ENCODE results near the gene CARMIL1. TPM values are rescaled to one million over a fixed set of nuclear protein-coding genes. Genes with fewer than 3 reads are reported as not detected.

Gene CARMIL1
- total RNA-seq, 1 donor from 2014 or later = 15.7 TPM

GRCh38 chr6:25472906-25473305 is 193.7 kb downstream of the CARMIL1 start:
- Mint-ChIP-seq H3K4me3 (no peak overlapping the region), H3K27me3 (ENCODE audit: low read depth) (no peaks in the 10 kb centered on the region), H3K36me3 (peaks cover 11% of the 10 kb centered on the region), H3K27ac (no peak overlapping the region), H3K4me1 (no peaks in the 10 kb centered on the region), H3K9me3 (no peaks in the 10 kb centered on the region)
- TF ChIP-seq CTCF (IDR thresholded peaks at IDR 0.05; ENCODE audit: unreplicated experiment) = no peak
- no peak for DNase-seq (ENCODE audit: low spot score in 2 of 2, unreplicated experiment in 2 of 2)

- H3K9me3 Mint-ChIP-seq = no peaks in the 10 kb centered on the region
- H3K4me3 Mint-ChIP-seq = no peak overlapping the region
- H3K36me3 Mint-ChIP-seq = peaks cover 11% of the 10 kb centered on the region
- DNase-seq (ENCODE audit: low spot score in 2 of 2, unreplicated experiment in 2 of 2) = no peak
- no peak for TF ChIP-seq CTCF (IDR thresholded peaks at IDR 0.05; ENCODE audit: unreplicated experiment)
- no peaks in the 10 kb centered on the region for H3K27me3 Mint-ChIP-seq (ENCODE audit: low read depth)
- H3K4me1 Mint-ChIP-seq = no peaks in the 10 kb centered on the region
- H3K27ac Mint-ChIP-seq = no peak overlapping the region
Measured at GRCh38 chr6:25473447-25473846, 194.3 kb downstream of the CARMIL1 start.

GRCh38 chr6:25476126-25476525 is 197.0 kb downstream of the CARMIL1 start:
- H3K27me3 Mint-ChIP-seq (ENCODE audit: low read depth) = no peaks in the 10 kb centered on the region
- TF ChIP-seq CTCF (IDR thresholded peaks at IDR 0.05; ENCODE audit: unreplicated experiment) = no peak
- H3K4me1 Mint-ChIP-seq = no peaks in the 10 kb centered on the region
- H3K27ac Mint-ChIP-seq = no peak overlapping the region
- no peaks in the 10 kb centered on the region for H3K9me3 Mint-ChIP-seq
- H3K4me3 Mint-ChIP-seq = no peak overlapping the region
- peaks cover 12% of the 10 kb centered on the region for H3K36me3 Mint-ChIP-seq
- no peak for DNase-seq (ENCODE audit: low spot score in 2 of 2, unreplicated experiment in 2 of 2)

DNA sequence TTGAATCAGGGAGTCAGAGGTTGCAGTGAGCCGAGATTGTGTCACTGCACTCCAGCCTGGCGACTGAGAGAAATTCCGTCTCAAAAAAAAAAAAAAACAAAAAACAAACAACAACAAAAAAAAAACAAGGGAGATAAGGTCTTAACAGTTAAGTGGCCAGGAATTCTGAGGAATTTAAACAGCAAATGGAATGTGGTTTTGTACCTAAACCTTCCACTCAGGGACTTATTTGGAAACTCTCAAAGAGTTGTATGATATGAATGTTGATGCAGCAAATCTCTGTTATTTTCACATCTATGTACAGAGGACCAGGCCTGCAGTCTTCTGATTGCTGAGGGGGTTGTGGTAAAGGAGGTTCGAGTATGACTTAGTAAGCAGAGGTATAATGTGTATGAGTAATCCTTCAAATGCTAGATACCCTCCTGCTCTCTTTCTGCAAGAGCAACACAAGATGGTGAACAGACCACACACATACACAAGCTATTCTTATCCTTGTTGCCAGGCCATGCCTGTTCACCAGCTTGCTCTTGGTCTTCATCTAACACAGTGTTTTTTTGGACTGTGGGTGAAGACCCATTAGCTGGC is 197.9 kb downstream of the CARMIL1 start:
- TF ChIP-seq CTCF (IDR thresholded peaks at IDR 0.05; ENCODE audit: unreplicated experiment) = no peak
- peaks cover 12% of the 10 kb centered on the region for H3K36me3 Mint-ChIP-seq
- no peak overlapping the region for H3K4me3 Mint-ChIP-seq
- no peak overlapping the region for H3K27ac Mint-ChIP-seq
- H3K27me3 Mint-ChIP-seq (ENCODE audit: low read depth) = no peaks in the 10 kb centered on the region
- no peaks in the 10 kb centered on the region for H3K9me3 Mint-ChIP-seq
- H3K4me1 Mint-ChIP-seq = peaks cover 2% of the 10 kb centered on the region
- no peak for DNase-seq (ENCODE audit: low spot score in 2 of 2, unreplicated experiment in 2 of 2)

DNA sequence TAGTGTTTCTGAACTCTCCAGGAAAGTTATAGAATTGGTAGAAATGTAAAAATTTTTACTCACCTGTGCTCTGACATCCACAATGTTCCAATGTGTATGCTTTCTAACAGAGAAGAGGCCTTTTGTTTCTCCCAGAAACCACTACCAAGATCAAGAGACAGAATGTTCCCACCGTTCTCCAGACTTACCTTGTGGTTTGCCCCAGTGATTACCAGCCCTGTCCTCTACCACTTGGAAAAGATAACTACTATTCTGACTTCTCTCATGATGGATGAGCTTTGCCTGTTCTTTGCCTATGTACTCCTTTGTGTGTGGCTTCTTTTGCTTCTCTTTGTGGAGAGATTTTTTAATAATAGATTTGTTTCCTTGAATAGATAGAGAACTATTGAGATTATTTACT is 199.8 kb downstream of the CARMIL1 start:
- H3K27ac Mint-ChIP-seq = no peak overlapping the region
- no peak overlapping the region for H3K4me3 Mint-ChIP-seq
- peaks cover 14% of the 10 kb centered on the region for H3K4me1 Mint-ChIP-seq
- DNase-seq (ENCODE audit: low spot score in 2 of 2, unreplicated experiment in 2 of 2) = no peak
- H3K27me3 Mint-ChIP-seq (ENCODE audit: low read depth) = no peaks in the 10 kb centered on the region
- H3K9me3 Mint-ChIP-seq = no peaks in the 10 kb centered on the region
- TF ChIP-seq CTCF (IDR thresholded peaks at IDR 0.05; ENCODE audit: unreplicated experiment) = no peak
- peaks cover 11% of the 10 kb centered on the region for H3K36me3 Mint-ChIP-seq

- H3K9me3 Mint-ChIP-seq = no peaks in the 10 kb centered on the region
- H3K4me3 Mint-ChIP-seq = no peak overlapping the region
- TF ChIP-seq CTCF (IDR thresholded peaks at IDR 0.05; ENCODE audit: unreplicated experiment) = no peak
- peaks cover 25% of the 10 kb centered on the region for H3K4me1 Mint-ChIP-seq
- H3K27me3 Mint-ChIP-seq (ENCODE audit: low read depth) = no peaks in the 10 kb centered on the region
- peaks cover 2% of the 10 kb centered on the region for H3K36me3 Mint-ChIP-seq
- no peak for DNase-seq (ENCODE audit: low spot score in 2 of 2, unreplicated experiment in 2 of 2)
- no peak overlapping the region for H3K27ac Mint-ChIP-seq
Measured at GRCh38 chr6:25481267-25481666, 202.1 kb downstream of the CARMIL1 start.

All from mesothelial cell of epicardium (in vitro differentiated cells).